H1 (cell line): Measurements from ENCODE around the gene MICA. TPM values are rescaled to one million over a fixed set of nuclear protein-coding genes. Genes with fewer than 3 reads are reported as not detected.

Experiments used
- ASH2L ChIP-seq: fragments of 200-600, 300-600 bp; sonication (generic); IDR thresholded peaks from one replicate; pipeline ENCODE4 v1.7.1; 2017; ENCODE audit warnings: low read length
- E2F6 ChIP-seq: IDR thresholded peaks from 2 replicates; pipeline ENCODE4 v1.6.1; 2012; ENCODE audit warnings: inconsistent platforms
- EP300 ChIP-seq, 2 experiments: IDR thresholded peaks; 1 replicate in 1 of 2; 2 replicates in 1 of 2; pipeline ENCODE4 v1.6.1; 2011 to 2012; ENCODE audit warnings: low read depth in 2 of 2, low read length in 2 of 2, mild to moderate bottlenecking in 2 of 2, borderline replicate concordance in 1 of 2, inconsistent platforms in 1 of 2, moderate library complexity in 1 of 2
- KDM4A ChIP-seq: IDR thresholded peaks from one replicate; pipeline ENCODE4 v1.7.1; 2012; ENCODE audit warnings: low read depth, mild to moderate bottlenecking, moderate library complexity, low read length, inconsistent platforms; ENCODE audit not compliant: severe bottlenecking
- polyA plus RNA-seq, 7 experiments: library from polyadenylated mRNA; depleted of rRNA in 3 of 7; stranded (reverse) in 5 of 7; unstranded in 2 of 7; fragments of >200 nt in 5 of 7; fragments of 200-250 nt in 2 of 7; gene quantifications; 1 replicate in 5 of 7; 2 replicates in 1 of 7; 4 replicates in 1 of 7; pipeline versions ENCODE4 v1.2.1 to v1.2.3, GENCODE V29; 2011 to 2013; ENCODE audit warnings: missing spikeins in 2 of 7, mixed read lengths in 2 of 7
- total RNA-seq: library from RNA; stranded (reverse); fragmentation: NEBNext Ultra II Directional; extraction: Animal tissue kit (Norgen Biotek cat#: 25700); gene quantifications from 2 replicates; pipeline ENCODE4 v1.2.1, GENCODE V29; 2021
- TF ChIP-seq, protein P1 (sequence below): fragments of 300-600 bp; sonication (generic); IDR thresholded peaks from 2 replicates; pipeline ENCODE4 v1.7.1; 2012; ENCODE audit warnings: low read length, moderate library complexity, mild to moderate bottlenecking, inconsistent platforms; ENCODE audit not compliant: insufficient replicate concordance

The MICA gene
- total and polyA plus RNA-seq, 2 of the 8 experiments (the other 6 are each of a cell fraction or from before 2014, with no cell fraction given): 12.5 to 16.3 TPM

DNA sequence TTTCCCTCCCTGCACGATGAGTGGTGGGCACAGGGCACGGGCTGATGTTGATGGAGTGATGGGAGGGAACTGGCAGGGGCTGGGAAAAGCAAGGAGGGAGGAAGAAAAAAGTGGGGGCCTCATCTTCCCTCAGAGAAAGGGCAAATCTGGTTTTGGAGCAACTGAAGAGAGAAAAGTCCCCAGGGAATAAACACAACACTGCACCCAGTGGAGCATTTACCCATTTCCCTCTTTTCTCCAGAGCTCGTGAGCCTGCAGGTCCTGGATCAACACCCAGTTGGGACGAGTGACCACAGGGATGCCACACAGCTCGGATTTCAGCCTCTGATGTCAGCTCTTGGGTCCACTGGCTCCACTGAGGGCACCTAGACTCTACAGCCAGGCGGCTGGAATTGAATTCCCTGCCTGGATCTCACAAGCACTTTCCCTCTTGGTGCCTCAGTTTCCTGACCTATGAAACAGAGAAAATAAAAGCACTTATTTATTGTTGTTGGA, 11.4 kb downstream of the MICA start (continued):
- TF ChIP-seq, protein P1, sequence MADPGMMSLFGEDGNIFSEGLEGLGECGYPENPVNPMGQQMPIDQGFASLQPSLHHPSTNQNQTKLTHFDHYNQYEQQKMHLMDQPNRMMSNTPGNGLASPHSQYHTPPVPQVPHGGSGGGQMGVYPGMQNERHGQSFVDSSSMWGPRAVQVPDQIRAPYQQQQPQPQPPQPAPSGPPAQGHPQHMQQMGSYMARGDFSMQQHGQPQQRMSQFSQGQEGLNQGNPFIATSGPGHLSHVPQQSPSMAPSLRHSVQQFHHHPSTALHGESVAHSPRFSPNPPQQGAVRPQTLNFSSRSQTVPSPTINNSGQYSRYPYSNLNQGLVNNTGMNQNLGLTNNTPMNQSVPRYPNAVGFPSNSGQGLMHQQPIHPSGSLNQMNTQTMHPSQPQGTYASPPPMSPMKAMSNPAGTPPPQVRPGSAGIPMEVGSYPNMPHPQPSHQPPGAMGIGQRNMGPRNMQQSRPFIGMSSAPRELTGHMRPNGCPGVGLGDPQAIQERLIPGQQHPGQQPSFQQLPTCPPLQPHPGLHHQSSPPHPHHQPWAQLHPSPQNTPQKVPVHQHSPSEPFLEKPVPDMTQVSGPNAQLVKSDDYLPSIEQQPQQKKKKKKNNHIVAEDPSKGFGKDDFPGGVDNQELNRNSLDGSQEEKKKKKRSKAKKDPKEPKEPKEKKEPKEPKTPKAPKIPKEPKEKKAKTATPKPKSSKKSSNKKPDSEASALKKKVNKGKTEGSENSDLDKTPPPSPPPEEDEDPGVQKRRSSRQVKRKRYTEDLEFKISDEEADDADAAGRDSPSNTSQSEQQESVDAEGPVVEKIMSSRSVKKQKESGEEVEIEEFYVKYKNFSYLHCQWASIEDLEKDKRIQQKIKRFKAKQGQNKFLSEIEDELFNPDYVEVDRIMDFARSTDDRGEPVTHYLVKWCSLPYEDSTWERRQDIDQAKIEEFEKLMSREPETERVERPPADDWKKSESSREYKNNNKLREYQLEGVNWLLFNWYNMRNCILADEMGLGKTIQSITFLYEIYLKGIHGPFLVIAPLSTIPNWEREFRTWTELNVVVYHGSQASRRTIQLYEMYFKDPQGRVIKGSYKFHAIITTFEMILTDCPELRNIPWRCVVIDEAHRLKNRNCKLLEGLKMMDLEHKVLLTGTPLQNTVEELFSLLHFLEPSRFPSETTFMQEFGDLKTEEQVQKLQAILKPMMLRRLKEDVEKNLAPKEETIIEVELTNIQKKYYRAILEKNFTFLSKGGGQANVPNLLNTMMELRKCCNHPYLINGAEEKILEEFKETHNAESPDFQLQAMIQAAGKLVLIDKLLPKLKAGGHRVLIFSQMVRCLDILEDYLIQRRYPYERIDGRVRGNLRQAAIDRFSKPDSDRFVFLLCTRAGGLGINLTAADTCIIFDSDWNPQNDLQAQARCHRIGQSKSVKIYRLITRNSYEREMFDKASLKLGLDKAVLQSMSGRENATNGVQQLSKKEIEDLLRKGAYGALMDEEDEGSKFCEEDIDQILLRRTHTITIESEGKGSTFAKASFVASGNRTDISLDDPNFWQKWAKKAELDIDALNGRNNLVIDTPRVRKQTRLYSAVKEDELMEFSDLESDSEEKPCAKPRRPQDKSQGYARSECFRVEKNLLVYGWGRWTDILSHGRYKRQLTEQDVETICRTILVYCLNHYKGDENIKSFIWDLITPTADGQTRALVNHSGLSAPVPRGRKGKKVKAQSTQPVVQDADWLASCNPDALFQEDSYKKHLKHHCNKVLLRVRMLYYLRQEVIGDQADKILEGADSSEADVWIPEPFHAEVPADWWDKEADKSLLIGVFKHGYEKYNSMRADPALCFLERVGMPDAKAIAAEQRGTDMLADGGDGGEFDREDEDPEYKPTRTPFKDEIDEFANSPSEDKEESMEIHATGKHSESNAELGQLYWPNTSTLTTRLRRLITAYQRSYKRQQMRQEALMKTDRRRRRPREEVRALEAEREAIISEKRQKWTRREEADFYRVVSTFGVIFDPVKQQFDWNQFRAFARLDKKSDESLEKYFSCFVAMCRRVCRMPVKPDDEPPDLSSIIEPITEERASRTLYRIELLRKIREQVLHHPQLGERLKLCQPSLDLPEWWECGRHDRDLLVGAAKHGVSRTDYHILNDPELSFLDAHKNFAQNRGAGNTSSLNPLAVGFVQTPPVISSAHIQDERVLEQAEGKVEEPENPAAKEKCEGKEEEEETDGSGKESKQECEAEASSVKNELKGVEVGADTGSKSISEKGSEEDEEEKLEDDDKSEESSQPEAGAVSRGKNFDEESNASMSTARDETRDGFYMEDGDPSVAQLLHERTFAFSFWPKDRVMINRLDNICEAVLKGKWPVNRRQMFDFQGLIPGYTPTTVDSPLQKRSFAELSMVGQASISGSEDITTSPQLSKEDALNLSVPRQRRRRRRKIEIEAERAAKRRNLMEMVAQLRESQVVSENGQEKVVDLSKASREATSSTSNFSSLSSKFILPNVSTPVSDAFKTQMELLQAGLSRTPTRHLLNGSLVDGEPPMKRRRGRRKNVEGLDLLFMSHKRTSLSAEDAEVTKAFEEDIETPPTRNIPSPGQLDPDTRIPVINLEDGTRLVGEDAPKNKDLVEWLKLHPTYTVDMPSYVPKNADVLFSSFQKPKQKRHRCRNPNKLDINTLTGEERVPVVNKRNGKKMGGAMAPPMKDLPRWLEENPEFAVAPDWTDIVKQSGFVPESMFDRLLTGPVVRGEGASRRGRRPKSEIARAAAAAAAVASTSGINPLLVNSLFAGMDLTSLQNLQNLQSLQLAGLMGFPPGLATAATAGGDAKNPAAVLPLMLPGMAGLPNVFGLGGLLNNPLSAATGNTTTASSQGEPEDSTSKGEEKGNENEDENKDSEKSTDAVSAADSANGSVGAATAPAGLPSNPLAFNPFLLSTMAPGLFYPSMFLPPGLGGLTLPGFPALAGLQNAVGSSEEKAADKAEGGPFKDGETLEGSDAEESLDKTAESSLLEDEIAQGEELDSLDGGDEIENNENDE: no peak
- TF ChIP-seq ASH2L (no peak), KDM4A (no peak), E2F6 (no peak), EP300 (IDR thresholded peaks at IDR 0.05; ENCODE audit: borderline replicate concordance in 1 of 2, low read depth in 2 of 2, low read length in 2 of 2) (no peak)
